ENCODE results near the gene MEX3C.

- TF ChIP-seq CTCF (IDR thresholded peaks at IDR 0.05 in 2 of 3, conservative IDR thresholded peaks at IDR 0.05 in 1 of 3; ENCODE audit: borderline replicate concordance in 1 of 3, insufficient read depth in 1 of 3, low read depth in 2 of 3, low read length in 2 of 3) = no peak
- no peak for TF ChIP-seq CBX3 (IDR thresholded peaks at IDR 0.05; ENCODE audit: low read depth)
- no peak for TF ChIP-seq EZH2 (IDR thresholded peaks at IDR 0.05)
- no peak for TF ChIP-seq ELF1 (IDR thresholded peaks at IDR 0.05; ENCODE audit: borderline replicate concordance, low read depth)
- TF ChIP-seq POLR2A (IDR thresholded peaks at IDR 0.05; ENCODE audit: borderline replicate concordance, extremely low read depth, insufficient read depth, insufficient read length) = no peak
- TF ChIP-seq EZH2phosphoT487 (IDR thresholded peaks at IDR 0.05; ENCODE audit: borderline replicate concordance) = no peak
- no peak for TF ChIP-seq RAD21 (IDR thresholded peaks at IDR 0.05; ENCODE audit: low read depth)
- no peak for TF ChIP-seq POLR2AphosphoS5 (IDR thresholded peaks at IDR 0.05; ENCODE audit: low read depth, low read length)
- no peak for TF ChIP-seq CEBPB (IDR thresholded peaks at IDR 0.05; ENCODE audit: low read depth)
- TF ChIP-seq SIN3A (IDR thresholded peaks at IDR 0.05; ENCODE audit: low read depth) = 0 out of 2 replicates have a peak, but pooled peaks have one; percentile 35
Measured at GRCh38 chr18:51196118-51196810, 1.2 kb downstream of the MEX3C start.
